Measurements from ENCODE around the gene PPID. TPM values are rescaled to one million over a fixed set of nuclear protein-coding genes. Genes with fewer than 3 reads are reported as not detected.

PPID gene
- total and polyA plus RNA-seq, 2 donors (not counting 1 experiment from before 2014, with no cell fraction given) = 9.4 to 23.7 TPM

DNA sequence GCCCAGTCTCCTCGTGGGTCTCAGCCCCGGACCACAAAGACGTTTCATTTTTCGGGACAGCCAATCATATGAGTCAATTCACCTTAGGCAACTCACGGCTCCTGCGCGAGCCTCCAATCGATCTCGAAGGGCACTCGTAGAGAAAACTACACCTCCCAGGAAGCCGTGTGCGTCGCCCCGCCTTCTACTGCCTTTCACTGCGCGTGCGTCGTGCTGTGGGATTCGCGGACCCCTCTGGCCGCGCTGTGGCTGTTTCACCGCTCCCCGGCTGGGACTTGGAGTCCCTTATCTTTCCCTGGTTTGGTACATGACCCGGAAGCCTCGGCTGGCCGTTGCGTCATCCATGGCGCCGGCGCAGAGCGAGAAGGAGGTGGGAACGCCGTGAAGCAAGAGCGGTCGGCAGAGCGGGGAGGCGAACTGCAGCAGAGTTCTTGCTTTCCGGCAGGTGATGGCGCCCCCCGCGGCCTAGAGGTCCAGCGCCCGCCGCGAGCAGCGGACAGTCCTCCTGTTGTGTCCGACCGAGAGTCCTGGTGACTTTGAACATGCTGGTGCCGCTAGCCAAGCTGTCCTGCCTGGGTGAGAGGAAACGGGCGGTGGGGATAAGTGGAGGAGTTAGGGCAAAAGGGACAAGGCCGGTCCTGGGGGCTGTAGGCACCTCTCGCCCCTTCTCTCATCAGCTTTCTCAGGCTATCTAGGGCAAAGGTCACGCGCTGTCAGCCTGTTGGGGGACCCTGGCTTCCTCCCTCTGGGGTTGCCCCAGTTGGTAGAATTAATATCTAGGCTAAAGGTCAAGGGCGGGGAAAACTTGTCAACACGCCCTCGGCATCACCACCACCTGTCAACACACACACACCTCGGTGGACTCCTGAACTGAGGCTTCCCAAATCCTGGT, 51.0 kb downstream of the PPID start, which contains the start of gene ETFDH:
Gene ETFDH, plus strand, starts transcription at position 382 of the 892 bp plus-strand sequence. Its CDS starts 161 bp downstream, at position 543.
- Histone ChIP-seq H3K27me3 (replicated peaks in 1 of 4; ENCODE audit: control extremely low read depth in 1 of 4, control insufficient read depth in 3 of 4, insufficient read depth in 4 of 4, low read length in 3 of 4) (no peaks in the 10 kb centered on the region), H4K20me1 (ENCODE audit: control insufficient read depth, insufficient read depth, low read length, poor library complexity, severe bottlenecking) (no peaks in the 10 kb centered on the region), H3K27ac (ENCODE audit: low read length in 2 of 2) (peak within 1 kb of the TSS; percentile 93 to 97), H3K4me2 (replicated peaks; ENCODE audit: low read depth, low read length, poor library complexity, severe bottlenecking) (peak within 1 kb of the TSS; percentile 84), H3K4me3 (ENCODE audit: control extremely low read depth in 1 of 5, extremely low read depth in 1 of 5, insufficient read depth in 1 of 5, low read depth in 2 of 5, low read length in 4 of 5) (peak within 1 kb of the TSS; percentile 73 to 96 (median 77)), H3K4me1 (ENCODE audit: control insufficient read depth in 2 of 2, insufficient read depth in 2 of 2, low read length in 2 of 2) (peaks cover 12 to 13% of the 10 kb centered on the region in 2 donors), H2AFZ (ENCODE audit: insufficient read depth, low read depth, low read length, poor library complexity, severe bottlenecking) (peak within 1 kb of the TSS; percentile 92), H3K9me3 (ENCODE audit: control extremely low read depth in 1 of 3, control insufficient read depth in 2 of 3, insufficient read depth in 1 of 3, low read length in 2 of 3) (no peaks in the 10 kb centered on the region), H3K36me3 (replicated peaks in 1 of 2; ENCODE audit: control extremely low read depth in 1 of 2, control insufficient read depth in 1 of 2, extremely low read depth in 1 of 2, insufficient read depth in 2 of 2, low read length in 1 of 2) (no peaks in the 10 kb centered on the region), H3K9ac (ENCODE audit: low read length) (peak within 1 kb of the TSS; percentile 86), H3K79me2 (ENCODE audit: control insufficient read depth, insufficient read depth, low read length) (peaks cover 9% of the 10 kb centered on the region)
- Mint-ChIP-seq H3K4me3 (peak within 1 kb of the TSS; percentile 90), H3K9me3 (ENCODE audit: insufficient read depth) (no peaks in the 10 kb centered on the region), H3K4me1 (peaks cover 22% of the 10 kb centered on the region), H3K27ac (peak within 1 kb of the TSS; percentile 95), H3K27me3 (no peaks in the 10 kb centered on the region)
- peak; percentile 80 for ATAC-seq (ENCODE audit: low read depth)
- POLR2A ChIA-PET = no interaction called here
- TF ChIP-seq EZH2 (IDR thresholded peaks at IDR 0.05; ENCODE audit: borderline replicate concordance, insufficient read depth, low read depth, low read length, poor library complexity, severe bottlenecking) = no peak
- TF ChIP-seq, protein P1, sequence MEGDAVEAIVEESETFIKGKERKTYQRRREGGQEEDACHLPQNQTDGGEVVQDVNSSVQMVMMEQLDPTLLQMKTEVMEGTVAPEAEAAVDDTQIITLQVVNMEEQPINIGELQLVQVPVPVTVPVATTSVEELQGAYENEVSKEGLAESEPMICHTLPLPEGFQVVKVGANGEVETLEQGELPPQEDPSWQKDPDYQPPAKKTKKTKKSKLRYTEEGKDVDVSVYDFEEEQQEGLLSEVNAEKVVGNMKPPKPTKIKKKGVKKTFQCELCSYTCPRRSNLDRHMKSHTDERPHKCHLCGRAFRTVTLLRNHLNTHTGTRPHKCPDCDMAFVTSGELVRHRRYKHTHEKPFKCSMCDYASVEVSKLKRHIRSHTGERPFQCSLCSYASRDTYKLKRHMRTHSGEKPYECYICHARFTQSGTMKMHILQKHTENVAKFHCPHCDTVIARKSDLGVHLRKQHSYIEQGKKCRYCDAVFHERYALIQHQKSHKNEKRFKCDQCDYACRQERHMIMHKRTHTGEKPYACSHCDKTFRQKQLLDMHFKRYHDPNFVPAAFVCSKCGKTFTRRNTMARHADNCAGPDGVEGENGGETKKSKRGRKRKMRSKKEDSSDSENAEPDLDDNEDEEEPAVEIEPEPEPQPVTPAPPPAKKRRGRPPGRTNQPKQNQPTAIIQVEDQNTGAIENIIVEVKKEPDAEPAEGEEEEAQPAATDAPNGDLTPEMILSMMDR (IDR thresholded peaks at IDR 0.05) = peak; percentile 68
- WGBS (ENCODE audit: insufficient coverage) = under 1% methylated on average over 50 of the region's 60 CpGs
- intact Hi-C loops (cut with micrococcal nuclease) = loop anchor here (1.0 to 10.0 kb wide), 5 partner anchors 51 to 505 kb away; partner anchors contain the start of genes FNIP2, PPID and RAPGEF2
- peak; percentile 100 for DNase-seq
- CTCF ChIA-PET = no interaction called here

- peaks cover 12 to 13% of the 10 kb centered on the region in 2 donors for H3K4me1 ChIP-seq (ENCODE audit: control insufficient read depth in 2 of 2, insufficient read depth in 2 of 2, low read length in 2 of 2)
- peak within 1 kb of the TSS; percentile 93 to 97 for H3K27ac ChIP-seq (ENCODE audit: low read length in 2 of 2)
- H3K4me2 ChIP-seq (replicated peaks; ENCODE audit: low read depth, low read length, poor library complexity, severe bottlenecking) = peak within 1 kb of the TSS; percentile 84
- CTCF ChIA-PET = no interaction called here
- Mint-ChIP-seq H3K4me1 (peaks cover 22% of the 10 kb centered on the region), H3K27me3 (no peaks in the 10 kb centered on the region), H3K4me3 (peak within 1 kb of the TSS; percentile 90), H3K9me3 (ENCODE audit: insufficient read depth) (no peaks in the 10 kb centered on the region), H3K27ac (peak within 1 kb of the TSS; percentile 95)
- no peak for TF ChIP-seq EZH2 (IDR thresholded peaks at IDR 0.05; ENCODE audit: borderline replicate concordance, insufficient read depth, low read depth, low read length, poor library complexity, severe bottlenecking)
- TF ChIP-seq, protein P1 (IDR thresholded peaks at IDR 0.05) = no peak
- POLR2A ChIA-PET = no interaction called here
- H3K9me3 ChIP-seq (ENCODE audit: control extremely low read depth in 1 of 3, control insufficient read depth in 2 of 3, insufficient read depth in 1 of 3, low read length in 2 of 3) = no peaks in the 10 kb centered on the region
- H4K20me1 ChIP-seq (ENCODE audit: control insufficient read depth, insufficient read depth, low read length, poor library complexity, severe bottlenecking) = no peaks in the 10 kb centered on the region
- no peaks in the 10 kb centered on the region for H3K36me3 ChIP-seq (replicated peaks in 1 of 2; ENCODE audit: control extremely low read depth in 1 of 2, control insufficient read depth in 1 of 2, extremely low read depth in 1 of 2, insufficient read depth in 2 of 2, low read length in 1 of 2)
- H3K4me3 ChIP-seq (ENCODE audit: control extremely low read depth in 1 of 5, extremely low read depth in 1 of 5, insufficient read depth in 1 of 5, low read depth in 2 of 5, low read length in 4 of 5) = peak within 1 kb of the TSS; percentile 73 to 96 (median 77)
- peak within 1 kb of the TSS; percentile 86 for H3K9ac ChIP-seq (ENCODE audit: low read length)
- under 1% methylated on average over 18 of the region's 20 CpGs for WGBS (ENCODE audit: insufficient coverage)
- H2AFZ ChIP-seq (ENCODE audit: insufficient read depth, low read depth, low read length, poor library complexity, severe bottlenecking) = peak within 1 kb of the TSS; percentile 92
- peaks cover 9% of the 10 kb centered on the region for H3K79me2 ChIP-seq (ENCODE audit: control insufficient read depth, insufficient read depth, low read length)
- no peaks in the 10 kb centered on the region for H3K27me3 ChIP-seq (replicated peaks in 1 of 4; ENCODE audit: control extremely low read depth in 1 of 4, control insufficient read depth in 3 of 4, insufficient read depth in 4 of 4, low read length in 3 of 4)
- intact Hi-C loops (cut with micrococcal nuclease) = loop anchor here (5.0 to 10.0 kb wide), 3 partner anchors 96 to 506 kb away; partner anchors contain the start of gene FNIP2
- peak; percentile 0 for ATAC-seq (ENCODE audit: low read depth)
- no peak for DNase-seq
Observed at GRCh38 chr4:158671665-158671914, 51.6 kb downstream of the PPID start, which contains the start of gene C4orf46. TSS of gene C4orf46 (minus strand) at chr4:158671887. CDS start at chr4:158671801, 86 bp downstream.

All from B cell (primary cell).